HPDE6-E6E7 (cell line): ENCODE data around the gene DNAH11.
"Not testable (repeated sequence)": the region's sequence is repeated elsewhere in the genome, so short reads cannot be mapped to it uniquely, and the experiment has no call there.

ENCODE experiments used
- DNase-seq: peaks from one replicate; pipeline ENCODE4 v3.0.0; 2011; ENCODE audit warnings: missing footprints; ENCODE audit errors: extremely low spot score

Gene DNAH11

DNA sequence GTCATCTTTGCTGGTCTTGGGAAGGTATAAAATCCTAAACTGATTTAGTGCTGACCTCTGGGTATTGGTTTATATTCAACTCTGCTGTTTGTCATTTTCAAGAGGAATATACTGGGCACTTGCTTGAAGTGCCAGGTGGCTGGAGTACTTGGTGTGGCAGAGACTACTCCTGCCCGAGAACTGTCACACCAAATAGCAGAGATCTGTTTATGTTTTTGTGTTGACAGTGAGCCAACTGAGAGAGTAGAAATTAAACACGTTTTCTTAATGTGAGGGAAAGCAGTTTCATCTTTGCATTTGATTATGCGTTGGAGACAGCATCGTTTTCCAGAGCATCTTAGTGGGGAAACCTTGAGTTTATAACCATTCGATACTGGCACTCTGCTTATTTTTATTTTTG lies 228.4 kb downstream of the DNAH11 start:
- DNase-seq: no peak

DNA sequence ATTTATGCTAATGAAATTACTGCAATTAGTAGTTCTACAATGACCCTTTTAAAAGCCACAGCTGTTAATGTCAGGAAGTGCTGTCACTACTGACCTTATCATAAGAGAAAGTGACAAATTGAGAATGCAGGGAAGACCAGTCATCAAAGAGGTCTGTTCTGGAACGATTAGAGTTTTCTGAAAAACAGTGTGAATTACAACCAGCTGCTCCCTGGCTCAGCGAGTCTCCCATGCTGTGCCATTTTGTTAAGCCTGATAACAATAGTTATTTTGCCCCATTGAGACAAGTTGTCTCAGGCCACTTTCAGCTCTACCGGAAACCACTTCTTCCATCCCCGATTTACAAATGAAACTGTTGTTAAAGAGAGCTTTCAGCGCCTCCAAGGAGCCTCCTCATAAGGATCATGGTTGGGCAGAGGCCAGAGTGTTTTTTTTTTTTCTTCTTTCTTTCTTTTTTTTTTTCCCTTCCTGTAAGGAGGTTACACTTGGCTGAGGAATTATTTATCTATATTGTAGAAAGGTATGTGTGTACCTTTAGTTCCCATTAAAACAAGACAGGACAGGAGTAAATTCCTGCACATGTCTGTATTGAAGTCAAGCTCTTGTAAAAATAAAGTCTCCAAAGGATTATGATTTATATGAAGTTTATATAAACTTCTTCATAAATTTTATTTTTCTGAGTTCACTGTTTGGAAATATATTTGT lies 229.2 kb downstream of the DNAH11 start:
- no peak for DNase-seq

- DNase-seq: no peak
Observed at GRCh38 chr7:21773326-21773725, 230.5 kb downstream of the DNAH11 start.

- DNase-seq: no peak
Observed at GRCh38 chr7:21777921-21778320, 235.1 kb downstream of the DNAH11 start.

DNA sequence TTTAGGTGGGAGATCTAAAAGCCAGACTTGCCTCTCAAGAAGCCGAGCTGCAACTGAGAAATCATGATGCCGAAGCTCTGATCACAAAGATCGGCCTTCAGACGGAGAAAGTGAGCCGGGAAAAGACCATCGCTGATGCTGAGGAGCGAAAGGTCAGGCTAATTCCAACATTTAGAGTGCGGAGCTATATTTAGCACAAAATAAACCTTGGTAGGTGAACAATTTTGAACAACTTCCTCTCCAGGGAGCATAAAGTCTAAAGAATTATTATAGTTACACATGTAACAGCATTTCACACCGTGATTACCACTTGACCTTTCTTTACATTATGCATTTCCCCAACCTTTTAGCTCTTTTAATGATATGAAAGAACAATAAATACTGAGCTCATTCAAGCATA lies 236.1 kb downstream of the DNAH11 start:
- DNase-seq: no peak

DNA sequence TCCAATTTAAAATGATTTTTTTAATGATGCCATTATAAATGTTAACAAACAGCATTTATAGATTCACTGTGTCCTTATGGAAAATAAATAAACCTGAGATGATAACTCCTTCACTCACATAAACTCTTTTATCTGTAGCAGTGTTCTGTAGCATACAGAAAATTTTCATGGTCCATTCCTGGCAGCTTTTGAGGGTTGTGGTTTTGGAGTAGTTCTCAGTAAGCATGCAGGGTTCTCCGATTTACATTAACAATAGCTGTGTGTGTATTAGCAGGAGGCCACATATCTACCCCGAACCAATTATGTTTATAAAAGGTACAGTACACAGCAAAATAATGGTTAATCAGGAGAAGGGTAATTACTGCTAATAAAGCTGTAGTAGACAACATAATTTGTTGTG lies 240.2 kb downstream of the DNAH11 start:
- DNase-seq: no peak

DNA sequence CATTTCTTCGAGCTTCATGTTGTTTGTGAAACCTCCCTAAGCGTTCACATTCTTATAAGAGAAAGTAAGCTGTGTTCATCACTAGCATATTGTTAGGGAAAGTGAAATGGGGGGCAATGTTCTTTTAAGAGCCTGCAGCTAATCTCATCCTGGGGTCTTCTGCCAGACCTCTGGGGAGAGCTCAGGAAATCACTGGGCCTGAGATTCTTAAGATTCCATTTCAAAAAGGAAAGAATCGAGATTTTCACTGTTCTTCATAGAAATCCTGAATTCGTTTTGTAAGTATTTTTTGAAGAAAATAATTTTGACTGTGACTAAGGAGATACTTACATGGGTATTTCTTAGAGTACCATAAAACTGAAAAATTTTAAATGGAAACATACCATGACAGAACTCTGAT lies 242.2 kb downstream of the DNAH11 start:
- DNase-seq: no peak

DNA sequence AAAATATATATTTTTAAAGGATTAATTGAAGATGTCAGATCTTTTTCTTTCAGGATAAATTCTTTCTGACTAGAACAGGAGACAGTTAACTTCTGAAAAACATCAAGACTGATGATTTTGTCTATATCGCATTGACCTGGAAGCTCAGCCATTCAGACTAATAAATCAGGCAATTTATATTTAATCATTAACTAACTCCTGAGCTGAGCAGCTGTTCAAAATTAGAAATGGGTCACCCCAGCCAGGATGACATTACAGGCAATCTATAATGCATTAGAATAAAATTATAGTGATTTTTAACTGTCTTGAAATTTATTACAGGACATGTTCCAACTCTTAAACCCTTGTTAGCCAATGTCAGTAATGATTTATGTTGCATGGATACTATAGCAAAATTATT lies 263.0 kb downstream of the DNAH11 start:
- DNase-seq: no peak

- no peak for DNase-seq
Observed at GRCh38 chr7:21806388-21806787, 263.5 kb downstream of the DNAH11 start.

- no peak for DNase-seq
Observed at GRCh38 chr7:21819048-21819447, 276.2 kb downstream of the DNAH11 start.

DNA sequence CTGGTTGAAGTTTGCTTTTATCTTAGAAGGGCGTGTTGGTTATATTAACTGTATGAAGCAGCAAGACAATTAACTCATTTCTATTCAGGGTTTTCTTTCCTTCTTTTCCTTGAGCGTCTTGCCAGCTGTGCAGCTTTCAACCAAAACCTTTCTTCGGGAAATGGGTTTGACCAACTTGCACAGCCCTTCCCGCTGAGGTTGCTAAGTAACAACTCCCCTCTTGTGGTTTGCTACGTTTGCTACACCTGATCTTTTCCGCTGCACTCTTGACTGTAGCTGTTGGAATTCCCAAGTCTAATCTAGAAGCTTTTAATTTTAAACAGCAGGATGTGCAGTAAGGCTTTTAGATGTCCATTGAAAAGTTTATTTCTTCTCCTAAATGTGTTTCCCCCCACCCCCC lies 286.0 kb downstream of the DNAH11 start:
- no peak for DNase-seq

DNA sequence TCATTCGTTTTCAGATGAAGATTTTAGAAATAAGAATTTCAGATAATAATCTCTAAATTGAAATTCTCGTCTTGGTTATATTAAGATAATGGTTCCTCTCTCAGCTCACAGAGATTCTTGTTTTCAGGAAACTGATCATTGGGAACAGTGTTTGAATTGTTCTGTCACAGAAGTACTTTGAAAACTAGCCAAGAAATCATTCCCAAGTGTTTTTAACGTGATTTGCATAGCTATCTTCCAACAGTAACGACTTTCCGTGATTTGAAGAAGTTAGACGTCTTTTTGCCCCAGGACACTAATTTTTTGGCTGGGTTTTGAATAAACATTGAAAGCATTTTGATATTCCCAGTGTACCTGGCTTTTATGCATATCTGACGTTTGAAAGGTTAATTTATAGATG lies 286.9 kb downstream of the DNAH11 start:
- DNase-seq: no peak

GRCh38 chr7:21844742-21845141 lies 301.9 kb downstream of the DNAH11 start:
- DNase-seq: no peak

GRCh38 chr7:21850531-21851285 lies 307.9 kb downstream of the DNAH11 start:
- DNase-seq: no peak

DNA sequence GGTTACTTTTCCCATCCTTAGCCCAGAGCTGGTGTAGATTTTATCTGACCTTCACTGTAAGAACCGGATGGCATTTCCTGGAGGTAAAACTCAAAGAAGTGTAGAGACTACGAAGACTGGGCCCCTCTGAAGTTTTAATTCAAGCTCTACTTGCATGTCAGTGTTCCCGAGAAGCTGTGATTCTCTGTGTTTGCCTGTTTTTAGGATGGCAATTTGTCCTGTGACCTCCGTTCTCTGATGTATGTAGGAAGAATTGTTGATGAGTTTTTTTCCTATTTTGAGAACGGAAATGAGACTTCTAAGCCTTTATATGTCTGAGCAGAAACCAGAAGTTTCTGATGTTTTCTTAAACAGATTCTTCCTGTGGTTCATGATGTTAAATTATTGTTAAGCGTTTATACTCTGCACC lies 308.7 kb downstream of the DNAH11 start:
- no peak for DNase-seq

GRCh38 chr7:21865631-21866204 lies 322.9 kb downstream of the DNAH11 start:
- DNase-seq: not testable (repeated sequence)

DNA sequence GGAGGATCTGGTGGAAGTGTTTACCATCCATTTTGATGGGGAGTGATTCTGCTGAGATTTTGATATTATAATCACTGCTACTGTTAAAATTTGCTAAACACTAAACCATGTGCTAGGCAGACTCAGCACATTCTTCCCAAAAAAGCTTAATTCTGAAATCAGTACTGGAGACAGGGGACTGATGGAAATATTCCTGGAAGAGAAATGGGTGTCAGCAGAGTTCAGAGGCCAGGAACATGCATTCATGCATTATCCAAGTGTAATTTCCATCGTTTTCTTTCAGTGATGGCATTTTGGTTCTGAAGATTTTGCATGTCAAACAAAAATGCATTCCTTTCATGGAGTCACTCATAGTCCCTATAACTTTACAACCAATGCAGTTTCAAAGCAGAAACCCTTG lies 323.9 kb downstream of the DNAH11 start:
- DNase-seq: no peak

- DNase-seq: no peak
Observed at GRCh38 chr7:21867226-21867625, 324.4 kb downstream of the DNAH11 start.

DNA sequence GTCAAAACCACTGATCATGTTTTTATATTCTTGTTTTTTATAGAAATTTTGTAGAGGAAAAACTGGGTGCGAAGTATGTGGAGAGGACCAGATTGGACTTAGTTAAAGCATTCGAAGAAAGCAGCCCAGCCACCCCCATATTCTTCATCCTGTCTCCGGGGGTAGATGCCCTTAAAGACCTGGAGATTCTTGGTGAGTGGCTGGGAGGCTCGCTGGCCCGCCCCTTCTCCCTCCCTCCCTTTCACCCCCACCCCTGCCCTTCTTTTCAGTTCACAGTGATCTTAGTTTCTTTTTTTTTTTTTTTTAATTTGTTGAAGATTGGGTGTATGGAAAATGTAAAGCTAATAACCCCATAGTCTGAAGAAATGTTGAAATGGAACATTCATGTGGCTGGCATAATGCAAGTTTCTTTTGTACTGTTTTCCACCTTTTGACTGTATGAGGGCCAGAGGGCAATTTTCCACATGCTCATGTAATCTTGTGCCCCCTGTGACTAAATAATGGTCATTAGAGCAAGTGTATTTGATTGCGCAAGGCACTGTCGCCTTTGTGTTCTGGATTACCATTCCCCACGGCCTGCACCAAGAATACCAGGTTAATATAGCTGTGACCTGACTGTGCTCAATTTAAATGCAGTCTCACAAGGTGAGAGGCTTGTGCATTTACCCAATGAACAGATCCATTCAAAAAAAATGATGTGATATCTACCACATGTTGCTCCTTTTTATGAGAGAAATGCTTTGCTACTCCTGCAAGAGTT lies 325.2 kb downstream of the DNAH11 start:
- no peak for DNase-seq

- no peak for DNase-seq
Observed at GRCh38 chr7:21868576-21868850, 325.7 kb downstream of the DNAH11 start.

DNA sequence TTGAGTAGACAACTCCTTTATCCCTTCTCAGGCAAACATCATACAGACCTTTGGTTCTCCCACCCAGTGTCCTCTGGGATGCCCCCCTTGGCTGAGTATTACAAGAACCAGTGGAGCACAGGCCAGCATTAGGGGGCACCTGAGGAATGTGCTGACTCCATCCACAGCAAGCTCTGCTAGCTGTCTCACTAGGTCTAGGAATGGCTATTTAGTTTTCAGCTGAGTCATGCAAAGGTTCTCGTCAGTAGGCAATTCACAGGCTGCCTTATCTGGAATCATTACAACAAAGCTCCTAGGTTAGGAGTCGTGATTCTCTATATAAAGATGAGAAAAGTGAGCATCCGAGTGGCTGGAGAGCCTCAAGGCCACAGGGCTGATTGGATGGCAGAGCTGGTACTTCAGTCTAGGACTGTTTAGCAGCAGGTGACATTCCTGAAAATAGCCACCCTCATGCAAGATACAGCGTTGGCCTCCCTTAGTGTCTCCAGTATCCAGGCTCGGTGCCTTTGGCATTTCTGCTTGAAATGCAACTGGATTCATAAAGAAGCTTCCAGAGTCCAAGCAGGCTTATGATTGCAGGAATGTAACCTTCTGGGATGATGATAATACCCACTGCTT lies 327.1 kb downstream of the DNAH11 start:
- DNase-seq: no peak

- DNase-seq: no peak
Observed at GRCh38 chr7:21883069-21883468, 340.2 kb downstream of the DNAH11 start.
